CD1c-positive myeloid dendritic cell (primary cell): ENCODE data around the gene CABP1.
A peak's percentile ranks its signal among the peaks of the same experiment; 100 is the strongest.

Experiments used
- DNase-seq: peaks from one replicate; pipeline ENCODE4 v3.0.0-alpha.2; 2016; ENCODE audit errors: extremely low spot score

The CABP1 gene

GRCh38 chr12:120630104-120630892, 10.1 kb upstream of the CABP1 start:
- no peak for DNase-seq

GRCh38 chr12:120631097-120631496, 9.3 kb upstream of the CABP1 start:
- DNase-seq = no peak

DNA sequence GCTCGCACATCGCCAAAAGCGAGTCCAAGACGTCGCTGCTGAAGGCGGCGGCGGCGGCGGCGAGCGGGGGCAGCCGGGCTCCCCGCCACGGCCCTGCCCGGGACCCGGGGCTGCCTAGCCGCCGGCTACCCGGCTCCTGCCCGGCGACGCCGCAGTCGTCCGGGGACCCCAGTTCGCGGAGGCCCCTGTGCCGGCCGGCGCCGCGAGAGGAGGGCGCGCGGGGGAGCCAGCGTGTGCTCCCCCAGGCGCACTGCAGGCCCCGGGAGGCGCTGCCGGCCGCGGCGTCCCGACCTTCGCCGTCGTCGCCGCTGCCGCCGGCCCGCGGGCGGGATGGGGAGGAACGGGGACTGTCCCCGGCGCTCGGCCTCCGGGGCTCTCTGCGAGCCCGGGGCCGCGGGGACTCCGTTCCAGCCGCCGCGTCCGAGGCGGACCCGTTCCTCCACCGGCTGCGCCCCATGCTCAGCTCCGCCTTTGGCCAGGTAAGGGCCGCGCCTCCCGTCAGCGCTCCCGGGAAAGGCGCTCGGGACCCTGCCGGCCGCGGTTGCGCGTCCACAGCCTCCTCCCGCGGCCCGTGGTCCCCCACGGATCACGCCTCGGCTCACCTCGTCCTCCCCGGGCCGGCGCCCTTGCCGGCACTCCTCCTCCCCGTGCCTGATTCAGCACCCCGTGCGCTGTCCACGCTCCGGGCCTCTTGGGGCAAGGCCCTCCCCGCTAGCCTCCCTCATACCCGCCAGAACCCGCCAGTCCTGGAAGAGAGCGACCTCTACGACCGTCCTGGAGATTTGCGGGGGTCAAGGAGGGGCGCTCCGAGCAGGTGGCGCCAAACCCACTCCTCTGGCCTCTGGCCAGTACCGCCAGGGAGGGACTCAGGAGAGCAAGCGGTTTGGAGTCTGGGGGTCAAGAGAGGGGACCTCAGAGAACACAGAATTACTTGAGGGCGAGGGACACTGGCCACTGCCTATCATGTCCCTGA, 721 bp downstream of the CABP1 start:
- DNase-seq = peak; percentile 59

GRCh38 chr12:120642121-120642520, 1.7 kb downstream of the CABP1 start:
- DNase-seq = no peak

- no peak for DNase-seq
These were observed 2.4 kb downstream of the CABP1 start for GRCh38 chr12:120642826-120643225.

DNA sequence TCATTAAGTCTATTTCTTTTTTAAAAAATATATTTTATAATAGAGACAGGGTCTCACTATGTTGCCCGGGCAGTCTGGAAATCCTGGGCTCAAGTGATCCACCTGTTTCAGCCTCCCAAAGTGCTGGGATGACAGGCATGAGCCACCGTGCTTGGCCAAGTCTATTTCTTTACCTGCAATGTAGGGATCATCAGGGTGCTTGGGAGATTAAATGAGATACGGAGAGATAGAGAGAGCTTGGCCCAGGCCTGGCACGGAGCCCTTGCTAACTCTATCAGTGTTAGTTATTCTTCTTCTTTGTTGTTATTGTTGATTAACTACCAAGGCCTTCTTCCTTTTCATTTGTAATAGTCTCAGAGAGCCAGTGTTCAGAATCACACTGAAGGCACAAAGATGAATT, 3.1 kb downstream of the CABP1 start:
- DNase-seq = no peak

- DNase-seq = no peak
These were observed 5.6 kb downstream of the CABP1 start for GRCh38 chr12:120646044-120646443.

- DNase-seq = no peak
These were observed 6.9 kb downstream of the CABP1 start for GRCh38 chr12:120647375-120647755.

DNA sequence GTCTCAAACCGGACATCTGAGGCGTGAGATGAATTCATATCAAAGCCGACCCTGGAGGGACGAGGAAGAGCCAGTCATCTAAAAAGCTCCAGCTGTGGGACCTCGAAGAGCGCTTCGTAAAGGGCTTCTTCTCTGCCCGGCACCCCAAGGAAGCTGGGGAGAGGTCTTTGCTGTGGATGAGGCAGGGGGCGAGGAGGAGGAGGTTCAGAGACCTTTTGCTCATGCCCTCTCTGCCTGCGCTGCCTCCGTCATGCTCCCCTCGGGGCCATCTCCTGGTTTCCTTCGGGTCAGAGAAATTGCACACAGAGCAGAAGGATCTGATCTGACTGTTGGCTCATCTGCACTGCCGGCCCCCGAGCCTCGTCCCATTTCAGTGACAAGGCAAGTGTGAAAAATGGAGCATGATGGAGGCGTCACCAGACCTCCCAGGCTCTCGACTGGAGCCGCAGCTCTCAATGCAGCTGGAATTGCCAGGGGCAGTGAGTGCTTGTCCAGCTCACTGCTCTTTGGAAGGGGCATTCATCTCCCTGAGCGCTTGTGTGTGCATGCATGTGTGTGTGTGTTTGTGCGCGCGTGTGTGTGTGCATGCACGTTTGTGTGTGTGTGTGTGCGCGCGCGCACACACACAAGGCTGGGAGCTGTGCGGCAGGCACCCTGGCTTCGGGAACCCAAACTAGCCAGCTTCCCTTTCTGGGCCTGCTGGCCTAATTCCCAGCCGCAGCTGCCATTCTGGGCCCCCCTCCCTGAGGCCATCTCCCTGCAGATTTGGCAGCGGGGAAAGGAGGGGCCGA, 9.2 kb downstream of the CABP1 start:
- DNase-seq = peak; percentile 21

DNA sequence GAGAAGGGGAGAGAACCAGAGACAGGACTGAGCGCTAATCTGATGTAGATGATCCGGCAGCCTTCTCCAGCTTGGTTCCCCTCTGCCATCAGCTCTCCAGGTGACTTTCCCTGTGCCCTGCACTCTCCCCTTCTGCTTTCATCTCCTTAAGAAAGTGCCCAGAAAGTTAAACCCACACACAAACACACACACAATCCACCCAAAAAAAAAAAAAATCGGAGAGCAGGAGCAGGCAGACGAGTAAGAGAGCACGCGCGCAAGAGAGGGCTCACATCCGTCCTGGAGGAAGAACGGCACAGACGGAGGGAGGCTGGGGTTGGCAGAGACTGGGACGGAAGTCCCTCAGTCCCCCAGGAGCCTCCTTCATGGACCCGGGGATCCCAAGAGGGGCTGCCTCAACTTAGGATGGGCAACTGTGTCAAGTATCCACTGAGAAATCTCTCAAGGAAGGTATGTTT, 9.8 kb downstream of the CABP1 start:
- DNase-seq = no peak

DNA sequence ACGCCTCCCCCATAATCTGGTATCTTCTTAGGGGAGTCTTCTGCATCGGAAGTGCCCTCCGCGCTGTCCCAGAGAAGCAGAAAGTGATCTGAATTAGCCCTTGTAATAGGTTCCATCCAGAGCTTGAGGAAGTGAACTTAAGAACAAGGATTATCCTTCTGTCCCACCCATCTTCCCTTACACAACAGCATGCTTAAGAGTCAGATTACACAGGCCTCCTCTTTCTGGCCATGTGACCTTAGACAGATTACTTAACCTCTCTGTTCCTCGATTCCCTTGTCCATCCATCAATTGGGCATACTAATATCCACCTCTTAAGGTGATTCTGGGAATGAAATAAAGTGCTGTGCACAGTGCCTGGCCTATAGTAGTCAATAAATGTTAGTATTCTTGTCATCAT, 11.4 kb downstream of the CABP1 start:
- DNase-seq = peak; percentile 62

- DNase-seq = no peak
These were observed 12.4 kb downstream of the CABP1 start for GRCh38 chr12:120652656-120653435.

GRCh38 chr12:120653611-120654010, 13.2 kb downstream of the CABP1 start:
- no peak for DNase-seq

DNA sequence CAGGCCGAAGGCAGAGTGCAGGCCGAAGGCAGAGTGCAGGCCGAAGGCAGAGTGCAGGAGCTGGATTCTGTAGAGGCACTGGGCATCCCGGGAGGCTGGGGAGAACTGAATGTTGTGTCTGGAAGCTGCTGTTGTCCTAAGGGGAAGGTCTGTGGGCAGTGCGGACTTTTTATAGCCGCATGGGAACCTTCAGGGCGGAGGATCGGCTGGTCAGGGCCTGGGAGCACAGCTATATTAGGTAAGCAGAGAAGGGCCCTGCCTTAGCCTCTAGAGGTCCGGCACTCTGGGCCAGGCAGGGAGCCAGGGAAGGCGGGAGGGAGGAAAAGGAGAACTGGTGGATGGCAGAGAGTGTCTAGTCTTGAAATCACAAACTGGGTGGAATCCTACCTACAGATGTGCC, 14.2 kb downstream of the CABP1 start:
- no peak for DNase-seq

DNA sequence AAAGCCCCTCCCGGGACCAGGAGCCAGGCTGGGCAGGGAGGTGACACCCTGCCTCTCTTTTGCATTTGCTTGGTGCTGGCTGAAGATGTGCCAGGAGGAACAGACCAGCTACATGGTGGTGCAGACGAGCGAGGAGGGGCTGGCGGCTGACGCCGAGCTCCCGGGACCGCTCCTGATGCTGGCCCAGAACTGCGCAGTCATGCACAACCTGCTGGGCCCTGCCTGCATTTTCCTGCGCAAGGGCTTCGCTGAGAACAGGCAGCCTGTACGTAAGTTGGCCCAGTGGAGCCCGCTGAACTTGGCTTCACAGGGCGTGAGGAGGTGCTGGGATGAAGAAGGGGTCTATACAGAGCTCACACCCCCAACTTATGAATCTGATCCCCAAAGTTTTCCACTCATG, 15.6 kb downstream of the CABP1 start:
- no peak for DNase-seq

- no peak for DNase-seq
These were observed 18.1 kb downstream of the CABP1 start for GRCh38 chr12:120658286-120659150.

DNA sequence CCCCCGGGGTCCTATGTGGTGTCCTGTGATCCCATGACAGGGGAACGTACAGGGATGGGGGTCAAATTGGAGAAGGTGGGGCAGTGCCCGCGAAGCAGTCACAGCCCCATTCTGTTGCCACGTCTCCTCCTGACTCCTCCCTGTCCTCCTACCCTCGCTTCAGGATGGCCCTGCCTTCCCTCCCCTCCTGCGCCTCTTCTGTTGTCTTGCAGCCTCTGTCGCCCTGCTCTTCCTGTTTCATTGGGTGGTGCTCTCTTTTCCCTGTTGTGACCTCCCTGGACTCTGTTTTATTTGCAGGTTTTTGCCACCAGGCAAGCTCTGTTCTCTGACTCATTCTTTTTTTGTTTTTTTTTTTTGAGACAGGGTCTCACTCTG, 18.7 kb downstream of the CABP1 start:
- DNase-seq = no peak

DNA sequence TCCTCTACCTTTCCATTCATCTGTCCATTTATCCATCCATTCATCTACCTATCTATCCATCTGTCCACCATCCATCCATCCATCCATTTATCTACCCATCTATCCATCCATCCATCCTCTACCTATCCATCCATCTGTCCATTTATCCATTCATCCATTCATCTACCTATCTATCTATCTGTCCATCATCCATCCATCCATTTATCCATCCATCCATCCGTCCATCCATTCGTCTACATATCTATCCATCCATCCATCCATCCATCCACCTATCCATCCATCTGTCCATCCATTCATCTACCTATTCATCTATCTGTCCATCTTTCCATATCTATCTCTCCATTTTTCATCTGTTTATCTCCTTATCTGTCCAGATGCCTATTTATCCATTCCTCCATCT, 21.0 kb downstream of the CABP1 start:
- DNase-seq = no peak

DNA sequence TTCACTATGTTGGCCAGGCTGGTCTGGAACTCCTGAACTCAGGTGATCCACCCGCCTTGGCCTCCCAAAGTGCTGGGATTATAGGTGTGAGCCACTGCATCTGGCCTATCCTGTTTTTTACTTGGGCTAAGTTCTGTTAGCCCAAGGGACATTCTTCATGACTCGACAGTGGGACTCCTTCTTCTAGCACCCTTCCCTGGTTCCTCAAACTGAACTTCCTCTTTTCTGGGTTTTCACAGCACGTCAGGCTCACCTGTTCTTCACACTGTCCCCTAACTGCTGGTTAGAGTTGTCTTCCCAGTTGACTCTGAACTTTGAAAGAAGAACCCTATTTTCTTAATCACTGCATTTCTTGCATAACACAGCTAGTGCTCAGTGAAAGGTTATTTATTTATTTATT, 22.5 kb downstream of the CABP1 start:
- DNase-seq = peak; percentile 42

DNA sequence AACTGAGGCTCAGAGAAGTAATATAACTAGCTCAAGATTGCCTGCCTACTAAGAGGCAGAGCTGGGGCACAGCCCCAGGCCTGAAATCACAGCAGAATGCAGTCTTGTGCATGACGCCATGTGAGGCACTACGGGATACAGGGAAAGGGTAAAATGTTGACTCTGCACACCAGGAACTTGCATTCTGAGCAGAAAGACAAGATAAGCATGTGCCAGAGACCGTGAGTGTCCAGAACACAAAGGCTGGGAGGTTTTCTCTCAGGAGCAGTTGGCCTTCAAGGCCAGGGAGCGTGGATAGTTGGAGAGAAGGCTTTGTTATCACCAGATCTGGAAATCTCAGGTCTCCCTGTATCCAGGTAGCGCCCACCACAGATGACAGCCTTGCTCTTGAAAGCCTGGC, 23.3 kb downstream of the CABP1 start:
- no peak for DNase-seq
